Activated gamma-delta T cell treated with anti-CD3 and anti-CD28 coated beads, Interleukin-2, amount 50 U/mL, for 16 hours (primary cell): Measurements from ENCODE around the gene PROB1.
"Not testable (repeated sequence)": the region's sequence is repeated elsewhere in the genome, so short reads cannot be mapped to it uniquely, and the experiment has no call there.

ENCODE experiments used
- DNase-seq: peaks from one replicate; pipeline ENCODE4 v3.0.0-alpha.2; 2020; ENCODE audit warnings: low read depth

Gene PROB1, protein sequence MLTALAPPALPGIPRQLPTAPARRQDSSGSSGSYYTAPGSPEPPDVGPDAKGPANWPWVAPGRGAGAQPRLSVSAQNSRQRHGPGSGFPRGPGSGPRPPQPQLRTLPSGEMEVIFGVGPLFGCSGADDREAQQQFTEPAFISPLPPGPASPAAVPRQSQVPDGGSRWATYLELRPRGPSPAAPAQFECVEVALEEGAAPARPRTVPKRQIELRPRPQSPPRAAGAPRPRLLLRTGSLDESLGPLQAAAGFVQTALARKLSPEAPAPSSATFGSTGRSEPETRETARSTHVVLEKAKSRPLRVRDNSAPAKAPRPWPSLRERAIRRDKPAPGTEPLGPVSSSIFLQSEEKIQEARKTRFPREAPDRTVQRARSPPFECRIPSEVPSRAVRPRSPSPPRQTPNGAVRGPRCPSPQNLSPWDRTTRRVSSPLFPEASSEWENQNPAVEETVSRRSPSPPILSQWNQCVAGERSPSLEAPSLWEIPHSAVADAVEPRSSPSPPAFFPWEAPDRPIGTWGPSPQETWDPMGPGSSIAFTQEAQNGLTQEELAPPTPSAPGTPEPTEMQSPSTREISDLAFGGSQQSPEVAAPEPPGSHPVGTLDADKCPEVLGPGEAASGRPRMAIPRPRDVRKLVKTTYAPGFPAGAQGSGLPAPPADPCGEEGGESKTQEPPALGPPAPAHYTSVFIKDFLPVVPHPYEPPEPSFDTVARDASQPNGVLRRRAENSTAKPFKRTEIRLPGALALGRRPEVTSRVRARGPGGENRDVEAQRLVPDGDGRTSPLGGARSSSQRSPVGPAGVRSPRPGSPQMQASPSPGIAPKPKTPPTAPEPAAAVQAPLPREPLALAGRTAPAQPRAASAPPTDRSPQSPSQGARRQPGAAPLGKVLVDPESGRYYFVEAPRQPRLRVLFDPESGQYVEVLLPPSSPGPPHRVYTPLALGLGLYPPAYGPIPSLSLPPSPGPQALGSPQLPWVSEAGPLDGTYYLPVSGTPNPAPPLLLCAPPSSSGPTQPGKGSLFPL

DNA sequence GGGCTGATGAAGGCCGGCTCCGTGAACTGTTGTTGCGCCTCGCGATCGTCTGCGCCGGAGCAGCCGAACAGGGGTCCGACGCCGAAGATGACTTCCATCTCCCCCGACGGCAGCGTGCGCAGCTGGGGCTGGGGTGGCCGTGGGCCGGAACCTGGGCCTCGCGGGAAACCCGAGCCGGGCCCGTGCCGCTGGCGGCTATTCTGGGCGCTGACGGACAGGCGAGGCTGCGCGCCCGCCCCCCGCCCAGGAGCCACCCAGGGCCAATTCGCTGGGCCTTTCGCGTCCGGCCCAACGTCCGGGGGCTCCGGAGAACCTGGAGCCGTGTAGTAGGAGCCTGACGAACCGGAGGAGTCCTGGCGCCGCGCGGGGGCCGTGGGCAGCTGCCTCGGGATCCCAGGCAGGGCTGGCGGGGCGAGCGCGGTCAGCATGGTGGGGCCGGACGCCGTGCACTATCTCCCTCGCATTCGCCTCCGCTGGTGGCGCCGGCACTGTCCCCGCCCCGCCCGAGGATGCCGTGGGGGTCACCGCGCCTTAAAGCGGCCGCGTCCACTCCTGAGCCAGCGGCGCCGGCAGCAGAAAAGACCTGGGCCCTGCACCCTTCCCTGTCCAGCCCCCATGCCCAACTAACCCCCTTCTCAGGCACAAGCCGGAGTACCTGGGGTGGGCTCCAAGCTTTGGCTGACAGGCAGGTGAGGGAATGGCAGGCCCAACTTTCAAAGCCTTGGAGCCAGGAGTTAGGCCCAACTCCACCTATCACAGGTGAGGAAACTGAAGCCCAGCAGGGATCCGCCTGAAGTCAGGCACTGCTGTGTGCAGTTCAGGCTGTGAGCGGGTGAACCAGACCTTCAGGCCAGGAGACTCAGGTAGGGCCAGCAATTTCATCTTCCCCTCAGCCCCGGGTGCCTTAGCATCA lies at the start of gene PROB1:
PROB1 (minus strand) TSS at position 451 of the 913 bp plus-strand sequence; CDS start at position 428, 23 bp downstream.
- no peak for DNase-seq

DNA sequence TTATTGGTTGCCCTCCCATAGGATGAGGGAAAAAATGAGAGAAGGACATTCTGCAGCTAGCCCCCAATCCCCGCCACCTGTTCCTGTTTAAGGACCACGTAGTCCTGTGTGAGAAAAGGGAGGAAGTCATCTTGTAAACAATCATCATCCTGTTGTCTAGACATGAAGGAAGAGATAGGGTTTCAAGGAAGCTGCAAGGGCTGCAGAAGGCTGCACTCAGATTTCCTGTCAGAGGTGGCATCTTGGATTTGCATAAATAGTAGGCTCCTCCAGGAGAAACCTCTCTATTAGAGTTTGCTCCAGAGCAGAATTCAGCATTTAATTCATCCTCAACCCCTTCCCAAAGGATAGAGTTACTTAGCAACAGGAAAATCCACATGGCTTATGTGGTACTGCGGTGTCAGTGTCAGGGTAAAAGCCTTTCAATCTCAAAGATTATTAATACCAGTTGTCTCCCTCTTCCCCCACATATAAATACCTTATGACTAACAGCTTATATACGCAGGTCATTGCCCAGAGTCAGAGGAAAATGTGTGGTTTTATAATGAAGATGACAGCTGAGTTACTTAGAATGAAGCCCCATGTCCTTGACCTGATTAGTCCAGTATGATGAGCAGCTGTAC lies 49.0 kb upstream of the PROB1 start:
- DNase-seq, result no peak

DNA sequence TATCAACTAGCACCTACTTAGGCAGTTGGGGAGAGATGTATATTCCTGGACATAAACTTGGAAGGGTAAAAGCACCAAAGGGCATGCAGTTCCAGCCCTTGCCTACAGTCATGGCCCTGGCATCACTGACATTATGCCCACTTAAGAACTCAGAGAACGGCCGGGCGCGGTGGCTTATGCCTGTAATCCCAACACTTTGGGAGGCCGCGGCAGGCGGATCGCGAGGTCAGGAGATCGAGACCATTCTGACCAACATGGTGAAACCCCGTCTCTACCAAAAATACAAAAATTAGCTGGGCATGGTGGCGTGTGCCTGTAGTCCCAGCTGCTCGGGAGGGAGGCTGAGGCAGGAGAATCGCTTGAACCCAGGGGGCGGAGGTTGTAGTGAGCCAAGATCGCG lies 45.5 kb upstream of the PROB1 start:
- DNase-seq, result not testable (repeated sequence)

DNA sequence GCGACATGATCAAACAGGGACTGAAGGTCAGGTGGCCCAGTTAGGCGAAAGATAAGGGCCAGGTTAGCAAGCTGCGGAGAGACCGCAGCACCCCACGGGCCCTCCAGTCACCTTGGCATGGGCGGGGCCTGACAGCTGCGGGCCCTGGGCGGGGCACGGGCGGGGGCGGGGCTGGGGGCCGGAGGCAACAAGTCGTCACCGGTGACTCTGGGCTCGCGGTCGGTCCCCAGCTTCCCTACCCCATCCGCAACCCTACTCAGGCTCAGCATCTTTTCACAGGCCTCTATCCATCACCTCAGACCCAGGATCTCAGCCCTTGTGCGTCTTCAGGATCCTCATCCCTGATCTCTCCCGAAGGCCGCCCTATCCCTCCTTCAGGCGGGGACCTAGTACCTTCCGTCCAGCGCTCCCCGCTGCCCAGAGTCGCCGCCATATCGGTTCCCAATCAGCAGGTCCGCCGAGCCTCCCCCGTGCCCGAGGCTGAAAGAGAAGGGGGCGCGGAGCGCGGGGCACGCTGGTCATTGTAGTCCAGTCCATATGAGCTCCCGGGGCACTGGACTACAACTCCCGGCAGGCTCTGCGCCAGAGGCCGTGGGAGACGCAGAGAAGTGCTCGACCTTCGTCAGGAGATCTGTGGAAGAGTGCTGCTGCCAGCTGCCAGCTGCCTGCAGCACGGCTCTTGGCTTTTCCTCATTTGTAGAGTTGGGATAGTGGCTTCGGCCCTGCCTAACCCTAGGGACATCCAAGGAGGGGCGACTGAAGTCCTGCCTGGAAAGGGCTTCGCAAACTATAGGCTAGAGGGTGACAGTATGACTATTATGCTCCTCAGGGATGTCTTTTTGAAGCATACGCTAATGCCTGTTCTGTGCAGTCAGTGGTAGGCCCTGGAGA lies 44.4 kb upstream of the PROB1 start, which contains the start of gene DNAJC18:
DNAJC18 (minus strand) TSS at position 513 of the 891 bp plus-strand sequence; CDS start at position 433, 80 bp downstream.
- peak; percentile 84 for DNase-seq

DNA sequence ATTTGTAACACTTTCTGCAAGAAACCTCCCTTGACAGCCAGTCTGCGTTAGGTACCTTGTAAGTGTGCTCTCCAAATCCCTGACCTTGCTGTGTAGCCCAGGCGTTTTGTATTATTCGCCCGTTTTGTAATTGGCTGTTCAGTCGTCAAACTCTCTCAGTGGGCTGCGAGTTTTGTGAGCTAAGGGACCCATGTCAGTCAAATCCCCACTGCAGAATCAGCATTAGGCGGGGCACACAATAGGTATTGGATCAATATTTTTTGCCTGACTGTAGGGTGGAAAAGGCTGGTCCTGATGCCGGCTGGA lies 43.8 kb upstream of the PROB1 start:
- DNase-seq, result no peak

DNA sequence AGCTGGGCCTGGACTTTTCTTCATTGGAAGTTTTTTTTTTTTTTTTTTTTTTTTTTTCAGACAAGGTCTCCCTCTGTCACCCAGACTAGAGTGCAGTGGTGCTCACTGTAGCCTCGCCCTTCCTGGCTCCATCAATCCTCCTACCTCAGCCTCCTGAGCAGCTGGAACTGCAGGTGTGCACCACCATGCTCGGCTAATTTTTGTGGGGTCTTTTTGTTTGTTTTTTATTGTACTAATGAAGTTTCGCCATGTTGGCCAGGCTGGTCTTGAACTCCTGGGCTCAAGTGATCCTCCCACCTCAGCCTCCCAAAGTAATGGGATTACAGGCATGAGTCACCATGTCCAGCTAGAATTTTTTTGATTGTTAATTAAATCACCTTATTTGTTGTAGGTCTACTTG lies 40.8 kb upstream of the PROB1 start:
- DNase-seq, result no peak

DNA sequence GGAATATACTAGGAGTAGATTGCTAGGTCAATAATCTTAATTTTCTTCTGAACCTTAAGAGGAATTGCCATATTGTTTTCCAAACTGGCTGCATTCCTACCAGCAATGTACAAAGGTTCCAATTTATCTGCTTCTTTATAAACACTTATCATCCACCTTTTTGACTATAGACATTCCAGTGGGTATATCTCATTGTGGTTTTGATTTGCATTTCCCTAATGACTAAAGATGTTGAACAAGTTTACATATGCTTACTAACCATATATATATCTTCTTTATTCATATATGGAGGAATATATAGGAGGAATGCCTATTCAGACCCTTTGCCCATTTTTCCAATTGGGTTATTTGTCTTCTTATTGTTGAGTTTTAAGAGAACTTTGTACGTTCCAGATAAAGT lies 36.8 kb upstream of the PROB1 start:
- no peak for DNase-seq

DNA sequence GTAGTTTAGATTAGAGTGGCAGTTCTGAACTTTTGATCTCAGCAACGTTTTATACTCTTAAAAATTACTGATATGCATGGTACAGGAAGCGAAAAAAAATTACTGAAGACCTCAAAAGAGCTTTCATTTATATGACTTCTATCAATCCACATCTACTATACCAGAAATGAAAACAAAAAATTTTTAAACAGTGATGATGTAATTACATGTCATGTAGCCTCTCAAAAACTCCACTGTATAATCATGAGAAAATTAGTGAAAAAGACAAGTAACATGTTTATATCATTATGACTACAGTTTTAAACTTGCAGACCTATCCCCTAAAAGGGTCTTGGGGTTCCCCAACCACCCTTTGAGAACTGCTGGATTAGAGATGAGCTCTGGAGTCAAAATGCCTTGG lies 35.1 kb upstream of the PROB1 start:
- DNase-seq, result no peak

DNA sequence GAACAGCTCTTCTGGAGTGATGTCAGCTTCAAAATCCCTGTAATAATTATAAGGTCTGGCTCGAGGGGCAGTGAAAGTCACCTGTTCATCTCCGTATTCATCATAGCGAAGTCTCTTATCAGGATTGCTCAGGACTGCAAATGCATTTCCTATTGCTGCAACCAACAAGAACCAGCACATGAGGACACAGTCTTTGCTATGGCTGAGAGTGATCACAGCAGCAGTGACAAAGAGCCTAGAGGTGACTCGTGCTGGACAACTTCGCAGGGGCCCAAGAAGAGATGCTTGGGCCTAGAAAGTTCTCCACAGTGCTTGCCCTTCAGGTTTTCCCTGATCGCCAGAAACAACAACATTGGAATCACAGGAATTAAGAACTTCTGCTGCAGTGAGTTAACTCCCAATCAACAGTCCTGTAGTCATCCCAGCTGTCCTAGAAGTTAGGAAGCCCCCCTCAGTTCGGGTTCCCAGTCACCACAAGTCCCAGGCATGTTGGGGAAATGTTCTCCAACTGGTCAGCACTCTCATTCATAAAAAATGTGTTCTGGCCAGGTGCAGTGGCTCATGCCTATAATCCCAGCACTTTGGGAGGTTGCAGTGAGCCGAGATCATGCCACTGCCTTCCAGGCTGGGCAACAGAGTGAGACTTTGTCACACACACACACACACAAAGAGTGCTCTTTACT lies 31.4 kb upstream of the PROB1 start:
- DNase-seq, result no peak

DNA sequence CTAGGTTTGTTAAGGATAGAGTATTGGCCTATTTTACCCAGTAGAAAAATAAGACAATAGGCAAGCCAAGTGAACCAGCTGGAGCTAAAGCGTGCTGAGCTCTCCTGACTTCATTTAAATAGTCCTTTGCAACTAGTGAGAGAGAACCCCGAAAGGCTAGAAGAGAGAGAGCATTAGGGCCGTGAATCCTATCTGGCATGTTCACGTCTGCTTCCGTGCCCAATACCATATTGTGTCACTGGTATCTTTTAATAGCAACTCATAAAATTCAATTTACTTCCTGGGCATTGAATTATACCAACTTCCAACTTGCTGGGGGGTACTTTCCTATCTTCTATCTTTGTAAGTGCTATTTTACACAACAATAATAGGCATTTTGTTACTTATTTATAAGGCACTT lies 30.6 kb upstream of the PROB1 start:
- no peak for DNase-seq

DNA sequence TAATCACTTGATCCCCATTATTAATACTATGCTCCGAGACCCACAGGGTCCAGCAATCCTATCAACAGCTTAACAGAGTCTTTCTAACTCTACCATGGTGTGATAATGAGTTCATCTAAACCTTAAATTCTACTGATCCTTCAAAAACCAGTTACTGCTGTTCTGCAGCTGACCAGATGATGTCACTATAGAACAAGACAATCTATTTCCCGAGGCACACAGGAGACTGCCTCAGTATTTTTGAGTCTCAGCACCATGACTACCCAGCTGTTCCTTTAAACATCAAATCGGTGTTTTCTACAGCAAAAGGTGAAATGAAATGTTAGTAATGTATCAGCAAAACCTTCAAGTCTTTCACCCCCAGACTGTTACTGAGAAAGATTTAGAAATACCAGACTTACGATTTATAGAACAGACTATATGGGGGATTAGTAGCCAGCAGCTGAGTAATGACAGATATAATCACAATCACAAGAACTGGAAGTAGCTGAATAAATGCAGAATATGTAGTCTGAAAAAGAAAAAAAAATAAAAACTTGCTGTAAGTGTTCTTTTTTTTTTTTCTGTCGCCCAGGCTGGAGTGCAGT lies 27.5 kb upstream of the PROB1 start:
- peak; percentile 24 for DNase-seq

DNA sequence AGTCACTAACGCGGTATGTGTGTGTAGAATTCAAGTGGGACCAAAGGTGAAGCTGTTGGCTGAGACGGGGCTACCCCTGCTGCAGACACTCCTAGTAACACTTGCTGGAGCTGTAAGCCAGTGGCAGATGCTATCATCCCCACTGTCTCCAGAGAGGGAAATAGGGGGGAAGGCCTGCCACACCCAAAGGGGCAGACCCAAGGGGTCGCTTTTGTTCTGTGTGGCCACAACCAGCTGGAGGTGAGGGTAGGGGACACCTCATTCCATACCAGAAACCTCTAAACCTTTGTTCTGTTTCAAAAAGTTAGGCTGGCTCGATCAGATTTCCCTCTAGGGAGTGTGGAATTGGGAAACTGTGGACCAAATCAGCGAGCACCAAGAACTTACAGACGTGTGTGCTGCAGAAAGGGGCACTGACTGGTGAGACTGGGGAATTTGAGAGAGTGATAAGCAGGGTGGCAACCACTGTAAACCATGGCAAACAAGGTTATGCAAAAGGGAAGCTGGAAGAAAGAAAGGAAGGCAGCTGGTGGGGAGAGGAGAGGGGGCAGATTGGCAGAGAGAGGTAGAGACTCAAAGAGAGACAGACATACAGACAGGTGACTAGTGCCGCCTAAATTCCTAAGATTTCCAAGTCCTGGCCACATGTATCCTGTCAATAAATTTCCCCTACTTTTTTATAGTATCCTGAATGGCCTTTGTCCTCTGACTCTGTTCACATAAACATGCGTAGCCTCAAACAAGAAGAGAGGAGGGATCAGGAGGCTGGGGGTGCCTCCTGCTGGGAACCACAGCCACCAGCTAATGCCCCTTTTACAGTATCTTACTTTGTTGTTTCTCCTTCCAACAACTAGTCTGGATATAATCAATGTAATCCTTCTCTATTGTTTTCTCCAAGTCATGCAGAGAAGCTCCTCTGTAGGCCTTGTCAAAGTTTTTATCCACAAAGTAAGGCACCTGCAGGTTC lies 24.6 kb upstream of the PROB1 start:
- DNase-seq, result no peak

DNA sequence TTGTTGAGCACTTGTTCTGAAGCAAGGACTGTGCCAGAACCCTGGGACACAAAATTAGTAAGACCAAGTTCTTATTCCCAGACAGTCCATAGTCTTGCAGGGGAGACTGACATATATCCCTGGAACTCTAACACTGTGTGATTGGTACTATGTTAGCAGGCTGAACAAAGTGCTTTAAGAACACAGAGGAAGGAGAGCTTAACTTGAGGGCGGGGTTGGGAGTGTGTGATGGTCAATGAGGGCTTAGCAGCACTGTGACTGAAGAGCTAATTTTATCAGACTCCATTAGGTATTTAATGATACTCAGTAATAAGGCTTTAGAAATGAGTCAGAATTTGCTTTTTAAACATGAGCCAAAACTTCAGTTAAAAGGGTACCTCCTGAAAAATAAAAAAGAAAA lies 23.9 kb upstream of the PROB1 start:
- DNase-seq, result no peak

DNA sequence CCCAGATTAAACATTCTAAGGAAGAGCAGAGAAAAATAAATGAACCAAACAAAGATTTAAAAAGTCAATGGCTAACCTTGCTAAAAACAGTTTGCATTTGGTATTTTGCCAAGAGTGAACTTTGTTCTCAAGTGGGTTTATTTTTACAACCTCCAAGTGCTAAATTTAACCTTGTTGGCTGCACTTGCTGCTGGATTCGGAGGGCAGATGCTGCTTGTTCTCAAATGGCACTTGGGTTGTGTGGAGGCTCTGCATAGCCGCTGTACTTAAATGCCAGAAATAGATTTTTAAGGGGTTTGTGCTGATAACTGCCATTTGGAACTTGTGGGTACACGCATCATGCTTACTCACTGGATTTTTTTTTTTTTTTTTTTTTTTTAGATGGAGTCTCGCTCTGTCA lies 22.3 kb upstream of the PROB1 start:
- DNase-seq, result no peak

DNA sequence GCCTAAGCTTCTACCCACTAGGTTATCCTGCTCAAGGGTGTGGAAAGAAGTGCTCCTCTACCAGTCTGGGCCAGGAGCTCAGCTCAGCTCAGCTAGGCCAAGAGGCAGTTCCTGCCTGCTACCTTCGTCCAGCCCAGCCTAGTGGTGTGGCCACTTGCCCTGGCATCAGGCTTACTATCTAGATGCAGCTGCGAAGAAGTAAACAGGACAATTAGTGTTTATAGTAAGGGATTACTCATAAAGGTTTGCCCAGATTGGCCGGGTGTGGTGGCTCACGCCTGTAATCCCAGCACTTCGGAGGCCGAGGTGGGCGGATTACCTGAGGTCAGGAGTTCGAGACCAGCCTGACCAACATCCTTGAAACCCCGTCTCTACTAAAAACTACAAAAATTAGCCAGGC lies 21.7 kb upstream of the PROB1 start:
- DNase-seq, result no peak

DNA sequence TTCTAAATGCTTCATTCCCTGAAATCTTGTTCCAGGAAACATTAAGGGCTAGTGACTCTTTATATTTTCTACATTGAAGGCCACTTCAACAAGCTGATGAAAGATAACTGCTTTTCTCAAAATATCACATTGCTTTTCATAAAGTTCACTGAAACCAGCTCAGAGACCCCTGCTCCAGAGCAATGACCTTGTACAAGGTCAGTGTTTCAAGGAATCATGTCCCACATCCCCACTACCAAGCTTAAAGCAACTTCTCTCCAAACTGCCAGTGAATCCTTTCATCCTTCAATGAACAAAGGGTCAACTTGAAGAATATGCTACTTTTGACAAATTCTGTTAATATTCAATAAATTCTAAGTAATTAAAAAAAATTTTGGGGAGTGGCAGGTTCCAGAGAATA lies 21.0 kb upstream of the PROB1 start:
- DNase-seq, result no peak

DNA sequence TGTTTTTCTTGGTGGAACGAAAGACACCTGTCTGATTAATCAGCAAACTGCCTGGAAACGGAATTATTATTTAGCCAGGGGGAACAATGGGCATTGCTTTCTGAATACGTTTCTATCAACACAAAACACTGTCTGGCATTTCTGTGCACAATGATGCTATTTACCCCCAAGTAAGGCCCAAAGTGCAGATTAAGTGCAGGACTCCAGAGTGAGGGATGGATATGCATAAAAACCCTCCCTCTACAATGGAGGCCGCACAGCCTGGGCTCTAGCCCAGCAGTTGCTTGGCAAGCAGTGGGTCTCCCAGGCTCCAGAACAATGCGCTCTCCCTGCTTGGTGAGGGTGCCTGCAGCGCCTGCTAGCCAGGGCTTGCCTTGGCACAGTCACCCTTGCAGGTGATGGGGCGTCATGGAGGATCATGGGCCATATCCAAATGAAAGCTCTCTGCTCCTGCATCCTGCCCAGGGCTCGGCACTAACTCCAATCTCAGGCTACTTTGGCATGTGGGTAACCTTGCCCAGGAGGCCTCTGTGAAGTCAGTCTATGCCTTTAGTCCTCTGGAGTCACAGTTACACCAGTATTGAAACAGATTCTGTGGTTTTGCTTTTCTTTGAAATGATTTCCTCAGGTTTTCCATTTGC lies 20.4 kb upstream of the PROB1 start:
- DNase-seq, result no peak
